ENCODE measurements around the gene TASP1. TPM values are rescaled to one million over a fixed set of nuclear protein-coding genes. Genes with fewer than 3 reads are reported as not detected.

Gene TASP1
- total RNA-seq, 1 experiment from 2014 or later, result 13.9 TPM

DNA sequence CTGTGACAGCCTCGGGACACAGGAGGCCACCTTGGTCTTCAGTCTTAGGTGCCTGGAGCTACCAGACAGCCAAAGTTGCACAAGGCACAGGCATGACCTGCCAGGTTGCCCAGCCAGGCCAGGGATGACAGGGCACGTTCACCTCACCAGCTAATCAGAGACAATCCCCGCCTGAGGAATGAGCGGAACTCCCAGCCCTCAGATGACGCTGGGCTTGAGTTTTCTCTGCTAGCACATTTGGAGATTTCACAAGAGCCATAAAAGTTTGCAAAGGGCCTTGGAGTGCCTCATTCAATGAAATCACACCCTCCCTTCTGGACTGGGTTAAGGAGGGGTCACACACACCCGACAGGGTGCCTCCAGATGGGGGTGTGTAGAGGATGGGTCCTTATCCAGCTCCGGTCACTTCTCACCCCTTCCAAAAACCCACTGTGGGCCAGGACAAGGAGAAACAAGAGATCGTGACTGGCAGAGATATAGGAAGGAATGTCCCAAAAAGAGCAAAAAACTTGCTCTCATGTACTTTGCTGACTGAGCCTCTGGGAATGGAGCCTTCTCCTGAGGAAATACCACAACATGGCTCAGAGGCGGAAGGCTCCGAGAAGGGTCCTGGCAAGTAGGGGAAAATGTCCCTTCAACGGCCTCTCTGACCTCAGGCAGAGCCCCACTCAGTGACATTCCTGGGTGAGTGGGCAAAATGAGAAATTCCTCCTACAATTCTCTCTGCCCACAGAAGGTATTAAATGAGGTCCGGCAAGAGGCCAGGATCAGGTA lies 296.1 kb downstream of the TASP1 start:
- no peak for TF ChIP-seq EZH2 (IDR thresholded peaks at IDR 0.05; ENCODE audit: low read length, unreplicated experiment)
- no peak for TF ChIP-seq EZH2phosphoT487 (IDR thresholded peaks at IDR 0.05; ENCODE audit: borderline replicate concordance, low read length)
- TF ChIP-seq, protein P1, sequence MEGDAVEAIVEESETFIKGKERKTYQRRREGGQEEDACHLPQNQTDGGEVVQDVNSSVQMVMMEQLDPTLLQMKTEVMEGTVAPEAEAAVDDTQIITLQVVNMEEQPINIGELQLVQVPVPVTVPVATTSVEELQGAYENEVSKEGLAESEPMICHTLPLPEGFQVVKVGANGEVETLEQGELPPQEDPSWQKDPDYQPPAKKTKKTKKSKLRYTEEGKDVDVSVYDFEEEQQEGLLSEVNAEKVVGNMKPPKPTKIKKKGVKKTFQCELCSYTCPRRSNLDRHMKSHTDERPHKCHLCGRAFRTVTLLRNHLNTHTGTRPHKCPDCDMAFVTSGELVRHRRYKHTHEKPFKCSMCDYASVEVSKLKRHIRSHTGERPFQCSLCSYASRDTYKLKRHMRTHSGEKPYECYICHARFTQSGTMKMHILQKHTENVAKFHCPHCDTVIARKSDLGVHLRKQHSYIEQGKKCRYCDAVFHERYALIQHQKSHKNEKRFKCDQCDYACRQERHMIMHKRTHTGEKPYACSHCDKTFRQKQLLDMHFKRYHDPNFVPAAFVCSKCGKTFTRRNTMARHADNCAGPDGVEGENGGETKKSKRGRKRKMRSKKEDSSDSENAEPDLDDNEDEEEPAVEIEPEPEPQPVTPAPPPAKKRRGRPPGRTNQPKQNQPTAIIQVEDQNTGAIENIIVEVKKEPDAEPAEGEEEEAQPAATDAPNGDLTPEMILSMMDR (conservative IDR thresholded peaks at IDR 0.05; ENCODE audit: low read depth, low read length), result no peak
- CTCF ChIA-PET, result no interaction called here
- no TSS peak for BruUV-seq (replicated peaks)
- intact Hi-C loops (cut with micrococcal nuclease), result no loop called here
- H3K4me1 ChIP-seq (ENCODE audit: insufficient read depth, low read length), result no peaks in the 10 kb centered on the region
- H3K27me3 ChIP-seq (ENCODE audit: low read length), result no peaks in the 10 kb centered on the region
- DNase-seq (no peak), ATAC-seq (no peak)
- no peak overlapping the region for H3K9ac ChIP-seq (ENCODE audit: low read length)
- no peaks in the 10 kb centered on the region for H3K79me2 ChIP-seq (ENCODE audit: low read length)
- H3K9me2 ChIP-seq (replicated peaks; ENCODE audit: low read length), result no peaks in the 10 kb centered on the region
- H3K9me3 ChIP-seq (ENCODE audit: low read length), result no peaks in the 10 kb centered on the region
- no peak overlapping the region for H3K4me2 ChIP-seq (ENCODE audit: low read length)
- no peaks in the 10 kb centered on the region for H4K20me1 ChIP-seq (ENCODE audit: low read length)
- no peaks in the 10 kb centered on the region for H3F3A ChIP-seq (ENCODE audit: low read length, unreplicated experiment)
- POLR2A ChIA-PET (ENCODE audit: unreplicated experiment), result no interaction called here
- H3K4me3 ChIP-seq (ENCODE audit: low read length), result no peak overlapping the region
- no peak overlapping the region for H3K27ac ChIP-seq (ENCODE audit: low read length)
- H3K36me3 ChIP-seq (ENCODE audit: low read depth, low read length), result no peaks in the 10 kb centered on the region
- no peak overlapping the region for H2AFZ ChIP-seq (ENCODE audit: low read length)

DNA sequence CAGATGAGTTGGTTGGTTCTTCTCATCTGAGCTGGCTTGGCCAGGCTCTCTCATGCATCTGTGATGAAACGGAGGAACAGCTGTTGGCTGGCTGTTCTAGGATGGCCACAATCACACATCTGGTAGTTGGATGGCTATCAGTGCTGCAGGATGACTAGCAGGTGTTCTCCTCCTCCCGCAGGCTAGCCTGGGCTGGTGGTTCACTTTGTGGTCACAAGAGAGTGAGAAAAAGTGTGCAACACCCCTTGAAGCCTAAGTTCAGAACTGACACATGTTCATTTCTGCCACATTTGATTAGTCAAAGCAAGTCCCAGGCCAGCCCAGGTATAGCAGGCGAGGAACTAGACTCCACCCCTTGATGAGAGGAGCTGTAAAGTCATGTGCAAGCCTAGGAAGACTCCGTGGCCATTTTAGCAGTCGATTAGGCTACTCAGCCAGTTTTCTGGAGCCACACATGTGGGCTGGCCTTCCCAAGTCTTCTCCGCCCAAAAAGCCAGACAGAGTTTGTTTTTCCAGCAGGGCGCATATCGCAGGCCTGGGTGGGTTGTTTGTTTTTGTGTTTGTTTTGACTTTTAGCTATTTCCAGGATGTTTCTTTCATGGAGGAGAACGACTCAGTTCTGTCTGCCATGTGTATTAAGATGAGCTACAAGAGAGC lies 296.9 kb downstream of the TASP1 start:
- Histone ChIP-seq H2AFZ (ENCODE audit: low read length) (no peak overlapping the region), H4K20me1 (ENCODE audit: low read length) (no peaks in the 10 kb centered on the region), H3K27ac (ENCODE audit: low read length) (no peak overlapping the region), H3K79me2 (ENCODE audit: low read length) (no peaks in the 10 kb centered on the region), H3F3A (ENCODE audit: low read length, unreplicated experiment) (no peaks in the 10 kb centered on the region), H3K9me3 (ENCODE audit: low read length) (no peaks in the 10 kb centered on the region), H3K4me1 (ENCODE audit: insufficient read depth, low read length) (no peaks in the 10 kb centered on the region), H3K36me3 (ENCODE audit: low read depth, low read length) (no peaks in the 10 kb centered on the region), H3K9ac (ENCODE audit: low read length) (no peak overlapping the region), H3K4me2 (ENCODE audit: low read length) (no peak overlapping the region), H3K9me2 (replicated peaks; ENCODE audit: low read length) (no peaks in the 10 kb centered on the region), H3K4me3 (ENCODE audit: low read length) (no peak overlapping the region), H3K27me3 (ENCODE audit: low read length) (no peaks in the 10 kb centered on the region)
- CTCF ChIA-PET, result no interaction called here
- ATAC-seq (no peak), DNase-seq (no peak)
- no TSS peak for BruUV-seq (replicated peaks)
- intact Hi-C loops (cut with micrococcal nuclease), result no loop called here
- TF ChIP-seq EZH2phosphoT487 (IDR thresholded peaks at IDR 0.05; ENCODE audit: borderline replicate concordance, low read length) (no peak), EZH2 (IDR thresholded peaks at IDR 0.05; ENCODE audit: low read length, unreplicated experiment) (no peak)
- TF ChIP-seq, protein P1 (conservative IDR thresholded peaks at IDR 0.05; ENCODE audit: low read depth, low read length), result no peak
- POLR2A ChIA-PET (ENCODE audit: unreplicated experiment), result no interaction called here

- Histone ChIP-seq H3K27ac (ENCODE audit: low read length) (no peak overlapping the region), H3K36me3 (ENCODE audit: low read depth, low read length) (no peaks in the 10 kb centered on the region), H3K27me3 (ENCODE audit: low read length) (no peaks in the 10 kb centered on the region), H2AFZ (ENCODE audit: low read length) (no peak overlapping the region), H3K9me3 (ENCODE audit: low read length) (no peaks in the 10 kb centered on the region), H3K79me2 (ENCODE audit: low read length) (no peaks in the 10 kb centered on the region), H3K4me3 (ENCODE audit: low read length) (no peak overlapping the region), H3K9ac (ENCODE audit: low read length) (no peak overlapping the region), H3K4me1 (ENCODE audit: insufficient read depth, low read length) (peaks cover 8% of the 10 kb centered on the region; the same call in 1 of the 2 replicates), H3K9me2 (replicated peaks; ENCODE audit: low read length) (no peaks in the 10 kb centered on the region), H3F3A (ENCODE audit: low read length, unreplicated experiment) (no peaks in the 10 kb centered on the region), H4K20me1 (ENCODE audit: low read length) (no peaks in the 10 kb centered on the region), H3K4me2 (ENCODE audit: low read length) (no peak overlapping the region)
- TF ChIP-seq, protein P1 (conservative IDR thresholded peaks at IDR 0.05; ENCODE audit: low read depth, low read length), result no peak
- TF ChIP-seq EZH2phosphoT487 (IDR thresholded peaks at IDR 0.05; ENCODE audit: borderline replicate concordance, low read length) (no peak), EZH2 (IDR thresholded peaks at IDR 0.05; ENCODE audit: low read length, unreplicated experiment) (no peak)
- CTCF ChIA-PET, result no interaction called here
- ATAC-seq (no peak), DNase-seq (no peak)
- POLR2A ChIA-PET (ENCODE audit: unreplicated experiment), result no interaction called here
- intact Hi-C loops (cut with micrococcal nuclease), result no loop called here
- BruUV-seq (replicated peaks), result no TSS peak
Measured at GRCh38 chr20:13340088-13340487, 298.6 kb downstream of the TASP1 start.
